Stomach (tissue), 9 donors: ENCODE results near the gene ARHGAP15. TPM values are rescaled to one million over a fixed set of nuclear protein-coding genes. Genes with fewer than 3 reads are reported as not detected.
A peak's percentile ranks its signal among the peaks of the same experiment; 100 is the strongest.

Experiments used
- DNase-seq, 2 donors: peaks; one replicate each; pipeline versions ENCODE4 v3.0.0 to v3.0.0-alpha.2; 2013 to 2019
- H3K27ac ChIP-seq, 5 donors: fragments of 200-600 bp in 4 of 5; sonication (generic) in 4 of 5; one replicate each; pipeline ENCODE4 v1.5.1; 2013 to 2019; ENCODE audit warnings: mild to moderate bottlenecking in 1 of 5, moderate library complexity in 1 of 5
- H3K27me3 ChIP-seq, 3 donors: fragments of 200-600 bp; sonication (generic); one replicate each; pipeline ENCODE4 v1.5.1; 2017 to 2019; ENCODE audit warnings: mixed run types in 1 of 3
- H3K36me3 ChIP-seq, 4 donors: fragments of 200-600 bp; sonication (generic); 1 replicate in 3 of 4; 2 replicates in 1 of 4; pipeline ENCODE4 v1.5.1; 2016 to 2019
- H3K4me1 ChIP-seq, 4 donors: fragments of 200-600 bp; sonication (generic); one replicate each; pipeline ENCODE4 v1.5.1; 2016 to 2019
- H3K4me3 ChIP-seq, 4 donors: fragments of 200-600 bp; sonication (generic) in 3 of 4; one replicate each; pipeline ENCODE4 v1.5.1; 2016 to 2019; ENCODE audit warnings: mild to moderate bottlenecking in 1 of 4
- H3K9me3 ChIP-seq, 4 donors: fragments of 200-600 bp; sonication (generic); one replicate each; pipeline ENCODE4 v1.5.1; 2016 to 2019
- CTCF ChIP-seq, 7 experiments: fragments of 450-650 bp in 4 of 7; fragments of 200-600 bp in 3 of 7; sonication (generic) in 3 of 7; IDR thresholded peaks; one replicate each; pipeline ENCODE4 v1.5.1; 2016 to 2019; ENCODE audit warnings: antibody characterized with exemption in 7 of 7, control low read depth in 2 of 7, mild to moderate bottlenecking in 1 of 7
- EP300 ChIP-seq: sonication (generic); formaldehyde crosslinking; IDR thresholded peaks from one replicate; pipeline ENCODE4 v1.6.1; 2017; ENCODE audit warnings: antibody characterized with exemption
- POLR2A ChIP-seq, 4 donors: fragments of 450-650 bp; IDR thresholded peaks; one replicate each; pipeline ENCODE4 v1.6.1; 2016; ENCODE audit warnings: antibody characterized with exemption in 4 of 4, control low read depth in 2 of 4, mild to moderate bottlenecking in 1 of 4, moderate library complexity in 1 of 4
- POLR2AphosphoS5 ChIP-seq, 3 donors: sonication (generic); formaldehyde crosslinking; IDR thresholded peaks; one replicate each; pipeline ENCODE4 v1.6.1; 2016; ENCODE audit warnings: antibody characterized with exemption in 3 of 3
- WGBS, 5 donors: extraction: QIAGEN DNeasy Blood & Tissue Kit in 3 of 5; methylation state at CpG; one replicate each; pipeline versions ENCODE4 v1.1.5 to v1.1.7; 2013 to 2018; 5-methylcytosine and 5-hydroxymethylcytosine counted together
- intact Hi-C: fragments of 100-400 bp; cut with DNase I; formaldehyde crosslinking; loops from one replicate; pipeline ENCODE4 v1.15.1; 2023; ENCODE audit warnings: low total_unique reads
- polyA plus RNA-seq, 3 donors: library from polyadenylated mRNA; stranded (reverse); fragments of 200-250 nt; gene quantifications; one replicate each; pipeline ENCODE4 v1.2.3, GENCODE V29; 2013
- total RNA-seq, 5 donors: library from RNA; depleted of rRNA; stranded (reverse); fragments of >200 nt; gene quantifications; one replicate each; pipeline versions ENCODE4 v1.1.0 to v1.2.3, GENCODE V29; 2014 to 2016
- donor health status: healthy with polysubstance abuse.
- donor health status: Bipolar disorder and iron deficiency.
- donor health status: healthy.

The ARHGAP15 gene
- total and polyA plus RNA-seq, 8 donors = 1.8 to 66.3 (median 6.8) TPM; not detected in 1

GRCh38 chr2:143686585-143687164, 557.5 kb downstream of the ARHGAP15 start:
- Histone ChIP-seq H3K27me3 (no peaks in the 10 kb centered on the region), H3K27ac (no peak overlapping the region), H3K4me1 (peaks cover 0 to 12% (median 0%) of the 10 kb centered on the region in 4 donors), H3K36me3 (no peaks in the 10 kb centered on the region), H3K9me3 (no peaks in the 10 kb centered on the region), H3K4me3 (no peak overlapping the region)
- TF ChIP-seq CTCF (IDR thresholded peaks at IDR 0.05) = peak in 5 of 7 experiments; percentile 18 to 57 (median 30)
- TF ChIP-seq EP300 = no peak
- TF ChIP-seq POLR2AphosphoS5 (IDR thresholded peaks at IDR 0.05) = no peak
- no peak for TF ChIP-seq POLR2A (IDR thresholded peaks at IDR 0.05)
- intact Hi-C loops = no loop called here
- DNase-seq = peak in 1 of 2 donors; percentile 44
- 56 to 63% (median 57%) methylated on average over 5 of the region's 5 CpGs for WGBS, 5 donors

- intact Hi-C loops = no loop called here
- no peak for DNase-seq
- TF ChIP-seq CTCF (IDR thresholded peaks at IDR 0.05) = no peak
- TF ChIP-seq POLR2AphosphoS5 (IDR thresholded peaks at IDR 0.05) = no peak
- no peak for TF ChIP-seq EP300
- TF ChIP-seq POLR2A (IDR thresholded peaks at IDR 0.05) = no peak
- H3K36me3 ChIP-seq = no peaks in the 10 kb centered on the region
- H3K9me3 ChIP-seq = no peaks in the 10 kb centered on the region
- H3K4me3 ChIP-seq = no peak overlapping the region
- H3K27me3 ChIP-seq = no peaks in the 10 kb centered on the region
- WGBS, 5 donors = 57 to 72% (median 67%) methylated on average over 2 of the region's 2 CpGs
- H3K27ac ChIP-seq = no peak overlapping the region
- H3K4me1 ChIP-seq = peaks cover 0 to 16% (median 2%) of the 10 kb centered on the region in 4 donors
These were observed 559.0 kb downstream of the ARHGAP15 start for GRCh38 chr2:143688248-143688647.

GRCh38 chr2:143688815-143689214, 559.6 kb downstream of the ARHGAP15 start:
- Histone ChIP-seq H3K9me3 (no peaks in the 10 kb centered on the region), H3K4me3 (no peak overlapping the region), H3K36me3 (no peaks in the 10 kb centered on the region), H3K27me3 (no peaks in the 10 kb centered on the region), H3K4me1 (peaks cover 0 to 16% (median 2%) of the 10 kb centered on the region in 4 donors), H3K27ac (no peak overlapping the region)
- intact Hi-C loops = no loop called here
- WGBS, 5 donors = 77 to 90% (median 87%) methylated on average over 2 of the region's 2 CpGs
- DNase-seq = no peak
- TF ChIP-seq EP300 (no peak), POLR2AphosphoS5 (IDR thresholded peaks at IDR 0.05) (no peak), POLR2A (IDR thresholded peaks at IDR 0.05) (no peak), CTCF (IDR thresholded peaks at IDR 0.05) (no peak)

DNA sequence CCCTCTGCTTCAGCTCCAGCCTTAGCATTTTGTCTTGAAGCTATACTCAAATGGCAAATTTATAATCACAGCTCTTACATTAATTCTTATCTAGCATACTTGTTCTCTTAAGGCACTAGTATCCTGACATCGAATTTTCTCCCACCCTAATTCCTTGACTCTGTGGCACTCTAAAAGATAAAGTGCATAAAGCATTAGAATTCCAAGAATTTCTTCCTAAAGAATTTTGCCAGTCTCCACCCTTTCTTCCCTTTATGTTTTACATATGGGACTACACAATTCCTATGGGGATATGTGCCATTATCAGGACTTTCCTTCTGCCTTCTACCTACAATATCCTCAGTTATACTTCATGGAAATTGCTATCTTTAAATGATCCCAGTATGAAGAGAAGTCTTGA, 560.3 kb downstream of the ARHGAP15 start:
- Histone ChIP-seq H3K27me3 (no peaks in the 10 kb centered on the region), H3K4me3 (no peak overlapping the region), H3K36me3 (no peaks in the 10 kb centered on the region), H3K9me3 (no peaks in the 10 kb centered on the region), H3K27ac (no peak overlapping the region), H3K4me1 (peaks cover 0 to 16% (median 2%) of the 10 kb centered on the region in 4 donors)
- 48 to 70% (median 55%) methylated on average over 1 of the region's 1 CpG for WGBS, 5 donors
- no peak for TF ChIP-seq CTCF (IDR thresholded peaks at IDR 0.05)
- no peak for TF ChIP-seq EP300
- intact Hi-C loops = no loop called here
- no peak for DNase-seq
